ENCODE data around the gene PAQR5.

DNA sequence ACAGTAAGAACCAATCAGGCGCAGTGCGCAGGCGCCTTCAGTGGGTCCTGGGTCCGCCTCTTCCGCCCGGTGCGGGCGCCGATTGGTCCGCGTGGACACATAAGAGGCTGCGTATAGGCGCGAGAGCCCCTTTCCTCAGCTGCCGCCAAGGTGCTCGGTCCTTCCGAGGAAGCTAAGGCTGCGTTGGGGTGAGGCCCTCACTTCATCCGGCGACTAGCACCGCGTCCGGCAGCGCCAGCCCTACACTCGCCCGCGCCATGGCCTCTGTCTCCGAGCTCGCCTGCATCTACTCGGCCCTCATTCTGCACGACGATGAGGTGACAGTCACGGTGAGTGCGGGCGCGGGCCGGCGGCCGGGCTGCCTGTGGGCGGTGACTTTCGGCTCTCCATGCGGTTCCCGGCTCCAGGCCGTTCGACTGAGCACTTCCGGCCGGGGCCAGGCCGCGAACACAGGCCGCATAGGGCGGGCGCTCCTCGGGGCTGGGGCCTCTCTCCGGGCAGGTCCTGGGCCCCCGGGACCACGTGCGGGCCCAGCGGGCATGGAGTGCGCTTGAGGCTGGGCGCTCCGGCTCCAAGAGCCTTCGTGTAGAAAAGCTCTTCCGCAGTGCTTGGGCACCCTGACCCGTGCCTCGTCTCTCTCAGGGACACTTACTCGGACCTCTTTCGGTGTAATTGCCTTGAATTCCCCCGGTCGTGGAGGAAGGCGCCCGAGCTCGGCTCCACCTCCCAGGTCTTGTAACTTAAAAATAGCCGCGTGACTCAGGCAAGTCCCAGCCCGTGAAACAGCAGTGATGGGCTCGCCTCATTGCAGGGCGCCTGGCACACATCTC is 154.2 kb downstream of the PAQR5 start, which contains the start of gene RPLP1:
- TF ChIP-seq, protein P1, sequence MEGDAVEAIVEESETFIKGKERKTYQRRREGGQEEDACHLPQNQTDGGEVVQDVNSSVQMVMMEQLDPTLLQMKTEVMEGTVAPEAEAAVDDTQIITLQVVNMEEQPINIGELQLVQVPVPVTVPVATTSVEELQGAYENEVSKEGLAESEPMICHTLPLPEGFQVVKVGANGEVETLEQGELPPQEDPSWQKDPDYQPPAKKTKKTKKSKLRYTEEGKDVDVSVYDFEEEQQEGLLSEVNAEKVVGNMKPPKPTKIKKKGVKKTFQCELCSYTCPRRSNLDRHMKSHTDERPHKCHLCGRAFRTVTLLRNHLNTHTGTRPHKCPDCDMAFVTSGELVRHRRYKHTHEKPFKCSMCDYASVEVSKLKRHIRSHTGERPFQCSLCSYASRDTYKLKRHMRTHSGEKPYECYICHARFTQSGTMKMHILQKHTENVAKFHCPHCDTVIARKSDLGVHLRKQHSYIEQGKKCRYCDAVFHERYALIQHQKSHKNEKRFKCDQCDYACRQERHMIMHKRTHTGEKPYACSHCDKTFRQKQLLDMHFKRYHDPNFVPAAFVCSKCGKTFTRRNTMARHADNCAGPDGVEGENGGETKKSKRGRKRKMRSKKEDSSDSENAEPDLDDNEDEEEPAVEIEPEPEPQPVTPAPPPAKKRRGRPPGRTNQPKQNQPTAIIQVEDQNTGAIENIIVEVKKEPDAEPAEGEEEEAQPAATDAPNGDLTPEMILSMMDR (conservative IDR thresholded peaks at IDR 0.05; ENCODE audit: low read length) = no peak
- TF ChIP-seq EZH2phosphoT487 (IDR thresholded peaks at IDR 0.05; ENCODE audit: borderline replicate concordance) = no peak

Measured in Loucy (cell line).